Lower lobe of right lung (tissue), 2 donors: ENCODE results near the gene TMC6. TPM values are rescaled to one million over a fixed set of nuclear protein-coding genes. Genes with fewer than 3 reads are reported as not detected.

Experiments used
- ATAC-seq, 2 donors: fragments of 200-7000 bp; cut with Tn5 transposase; one replicate each; pipeline ENCODE4 v1.9.1; 2020 to 2022; ENCODE audit warnings: mild to moderate bottlenecking in 2 of 2, moderate library complexity in 2 of 2
- DNase-seq: peaks from one replicate; pipeline ENCODE4 v3.0.0-alpha.2; 2020
- H3K27ac ChIP-seq: fragments of 200-600 bp; one replicate; pipeline ENCODE4 v1.8.0; 2022
- H3K27me3 ChIP-seq: fragments of 200-600 bp; one replicate; pipeline ENCODE4 v1.8.0; 2022; ENCODE audit warnings: low read depth
- H3K36me3 ChIP-seq: fragments of 200-600 bp; one replicate; pipeline ENCODE4 v1.8.0; 2022; ENCODE audit warnings: mild to moderate bottlenecking
- H3K4me1 ChIP-seq: fragments of 200-600 bp; one replicate; pipeline ENCODE4 v1.8.0; 2022
- H3K4me3 ChIP-seq: fragments of 200-600 bp; one replicate; pipeline ENCODE4 v1.8.0; 2022; ENCODE audit warnings: mild to moderate bottlenecking
- H3K9me3 ChIP-seq: fragments of 200-600 bp; one replicate; pipeline ENCODE4 v1.8.0; 2022
- CTCF ChIP-seq: fragments of 200-600 bp; IDR thresholded peaks from one replicate; pipeline ENCODE4 v1.8.0; 2022; ENCODE audit warnings: antibody characterized with exemption, mild to moderate bottlenecking
- intact Hi-C: fragments of 100-400 bp; cut with DNase I; formaldehyde crosslinking; loops from one replicate; pipeline ENCODE4 v1.11.0; 2022
- total RNA-seq: library from RNA; stranded (reverse); fragmentation: NEBNext Ultra II Directional; extraction: Animal tissue kit (Norgen Biotek cat#: 25700); gene quantifications from one replicate; pipeline ENCODE4 v1.2.1, GENCODE V29; 2021
- donor health status: DM: no; HTN: yes; CAD: no; lungs with severe emphysema.

Gene TMC6
- total RNA-seq, 1 donor from 2014 or later: 173 TPM

- Histone ChIP-seq H3K4me1 (peaks cover 42% of the 10 kb centered on the region), H3K9me3 (no peaks in the 10 kb centered on the region), H3K4me3 (no peak overlapping the region), H3K27me3 (no peaks in the 10 kb centered on the region), H3K36me3 (peaks cover 69% of the 10 kb centered on the region), H3K27ac (no peak overlapping the region)
- TF ChIP-seq CTCF: no peak
- ATAC-seq (no peak), DNase-seq (no peak)
- intact Hi-C loops: loop anchor here (10.0 kb wide), 1 partner anchor 51 kb away; no protein-coding TSS in a partner anchor
These were observed 5.2 kb downstream of the TMC6 start for GRCh38 chr17:78123258-78123929.

DNA sequence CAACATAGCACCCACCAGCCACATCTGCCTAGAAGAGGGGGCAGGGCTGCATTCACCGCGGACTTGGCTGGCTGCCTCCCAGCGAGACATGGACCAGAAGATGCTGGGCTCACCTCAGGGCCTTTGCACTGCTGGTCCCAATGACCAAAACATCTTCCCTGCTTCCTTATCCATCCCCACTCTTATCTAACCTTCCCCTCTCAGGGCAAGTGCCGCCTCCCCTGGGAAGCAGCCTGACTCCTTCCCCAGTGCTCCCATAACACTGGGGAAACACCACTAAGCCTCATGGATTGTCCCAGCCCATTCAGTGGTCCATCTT, 5.7 kb downstream of the TMC6 start:
- H3K4me1 ChIP-seq: peaks cover 39% of the 10 kb centered on the region

DNA sequence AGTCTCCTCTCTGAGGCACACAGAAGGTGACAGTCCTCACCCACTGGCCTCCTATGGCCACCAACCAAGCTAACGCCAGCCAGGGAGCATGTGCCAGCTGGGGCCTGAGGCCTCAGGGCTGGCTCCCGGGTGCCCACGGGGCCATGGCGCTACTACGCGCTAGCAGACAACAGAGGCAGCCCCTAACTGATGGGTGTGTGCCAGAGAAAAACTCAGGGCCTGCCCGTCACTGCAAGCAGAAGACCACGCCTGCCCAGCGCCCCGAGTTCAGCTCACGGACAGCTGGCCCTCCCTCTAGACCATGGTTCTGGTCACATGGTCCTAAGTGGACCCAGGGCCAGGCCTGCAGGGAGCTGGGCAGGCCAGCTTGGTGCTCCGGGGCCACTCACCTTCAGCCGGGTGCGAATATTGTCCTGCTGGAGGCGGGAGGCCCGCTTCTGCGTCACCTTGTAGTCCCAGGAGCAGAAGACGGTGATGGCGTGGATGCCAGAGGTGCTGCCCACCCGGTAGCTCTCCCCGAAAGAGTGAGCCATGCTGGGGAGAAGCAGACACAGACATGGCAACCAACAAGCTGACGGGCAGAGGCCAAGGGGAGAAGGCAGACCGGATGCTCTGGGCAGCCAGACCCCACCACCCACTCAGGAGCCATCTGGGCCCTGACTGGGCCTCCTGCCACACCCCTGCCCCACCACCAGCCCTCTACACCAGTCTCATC, 6.2 kb downstream of the TMC6 start:
- ATAC-seq (no peak), DNase-seq (no peak)
- intact Hi-C loops: loop anchor here (10.0 kb wide), 1 partner anchor 52 kb away; no protein-coding TSS in a partner anchor
- no peak overlapping the region for H3K4me3 ChIP-seq
- peaks cover 69% of the 10 kb centered on the region for H3K36me3 ChIP-seq
- no peaks in the 10 kb centered on the region for H3K9me3 ChIP-seq
- H3K27me3 ChIP-seq: no peaks in the 10 kb centered on the region
- no peak for TF ChIP-seq CTCF
- H3K4me1 ChIP-seq: peaks cover 34% of the 10 kb centered on the region
- H3K27ac ChIP-seq: no peak overlapping the region

More for the DNA sequence above, 5.7 kb downstream of the TMC6 start:
- H3K27me3 ChIP-seq: no peaks in the 10 kb centered on the region
- no peak overlapping the region for H3K27ac ChIP-seq
- ATAC-seq: no peak
- H3K9me3 ChIP-seq: no peaks in the 10 kb centered on the region
- H3K36me3 ChIP-seq: peaks cover 69% of the 10 kb centered on the region
- no peak for TF ChIP-seq CTCF
- no peak for DNase-seq
- intact Hi-C loops: loop anchor here (10.0 kb wide), 1 partner anchor 52 kb away; no protein-coding TSS in a partner anchor
- H3K4me3 ChIP-seq: no peak overlapping the region

- no peak for DNase-seq
- no peak for TF ChIP-seq CTCF
These were observed 6.7 kb downstream of the TMC6 start for GRCh38 chr17:78121801-78122215.

GRCh38 chr17:78120971-78121800, 7.4 kb downstream of the TMC6 start:
- H3K4me1 ChIP-seq: peaks cover 22% of the 10 kb centered on the region
- no peaks in the 10 kb centered on the region for H3K9me3 ChIP-seq
- intact Hi-C loops: loop anchor here (10.0 kb wide), 1 partner anchor 54 kb away; no protein-coding TSS in a partner anchor
- H3K4me3 ChIP-seq: peak overlapping the region; percentile 27
- peak overlapping the region; percentile 53 for H3K27ac ChIP-seq
- H3K27me3 ChIP-seq: no peaks in the 10 kb centered on the region
- H3K36me3 ChIP-seq: peaks cover 79% of the 10 kb centered on the region
- no peak for ATAC-seq
- DNase-seq: no peak
- TF ChIP-seq CTCF: no peak

More at GRCh38 chr17:78121801-78122215, 6.7 kb downstream of the TMC6 start:
- Histone ChIP-seq H3K36me3 (peaks cover 75% of the 10 kb centered on the region), H3K27ac (peak overlapping the region; percentile 53), H3K4me3 (peak overlapping the region; percentile 27), H3K9me3 (no peaks in the 10 kb centered on the region), H3K4me1 (peaks cover 28% of the 10 kb centered on the region), H3K27me3 (no peaks in the 10 kb centered on the region)
- ATAC-seq: no peak
- intact Hi-C loops: loop anchor here (10.0 kb wide), 1 partner anchor 53 kb away; no protein-coding TSS in a partner anchor
